GM18870 (cell line): ENCODE data around the gene FBXW4.

Experiments
- ATAC-seq: cut with Tn5 transposase; IDR thresholded peaks from one replicate; pipeline ENCODE4 v1.9.1; 2021; ENCODE audit warnings: moderate library complexity; ENCODE audit not compliant: unreplicated experiment

The FBXW4 gene, protein sequence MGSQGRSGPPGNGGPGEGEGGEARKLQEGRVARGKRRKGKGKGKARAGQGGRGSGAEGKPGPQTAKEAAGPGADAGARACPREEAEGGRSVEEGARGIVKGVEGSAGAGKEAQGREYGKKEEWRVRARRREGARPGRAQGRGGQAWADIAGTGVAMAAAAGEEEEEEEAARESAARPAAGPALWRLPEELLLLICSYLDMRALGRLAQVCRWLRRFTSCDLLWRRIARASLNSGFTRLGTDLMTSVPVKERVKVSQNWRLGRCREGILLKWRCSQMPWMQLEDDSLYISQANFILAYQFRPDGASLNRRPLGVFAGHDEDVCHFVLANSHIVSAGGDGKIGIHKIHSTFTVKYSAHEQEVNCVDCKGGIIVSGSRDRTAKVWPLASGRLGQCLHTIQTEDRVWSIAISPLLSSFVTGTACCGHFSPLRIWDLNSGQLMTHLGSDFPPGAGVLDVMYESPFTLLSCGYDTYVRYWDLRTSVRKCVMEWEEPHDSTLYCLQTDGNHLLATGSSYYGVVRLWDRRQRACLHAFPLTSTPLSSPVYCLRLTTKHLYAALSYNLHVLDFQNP

DNA sequence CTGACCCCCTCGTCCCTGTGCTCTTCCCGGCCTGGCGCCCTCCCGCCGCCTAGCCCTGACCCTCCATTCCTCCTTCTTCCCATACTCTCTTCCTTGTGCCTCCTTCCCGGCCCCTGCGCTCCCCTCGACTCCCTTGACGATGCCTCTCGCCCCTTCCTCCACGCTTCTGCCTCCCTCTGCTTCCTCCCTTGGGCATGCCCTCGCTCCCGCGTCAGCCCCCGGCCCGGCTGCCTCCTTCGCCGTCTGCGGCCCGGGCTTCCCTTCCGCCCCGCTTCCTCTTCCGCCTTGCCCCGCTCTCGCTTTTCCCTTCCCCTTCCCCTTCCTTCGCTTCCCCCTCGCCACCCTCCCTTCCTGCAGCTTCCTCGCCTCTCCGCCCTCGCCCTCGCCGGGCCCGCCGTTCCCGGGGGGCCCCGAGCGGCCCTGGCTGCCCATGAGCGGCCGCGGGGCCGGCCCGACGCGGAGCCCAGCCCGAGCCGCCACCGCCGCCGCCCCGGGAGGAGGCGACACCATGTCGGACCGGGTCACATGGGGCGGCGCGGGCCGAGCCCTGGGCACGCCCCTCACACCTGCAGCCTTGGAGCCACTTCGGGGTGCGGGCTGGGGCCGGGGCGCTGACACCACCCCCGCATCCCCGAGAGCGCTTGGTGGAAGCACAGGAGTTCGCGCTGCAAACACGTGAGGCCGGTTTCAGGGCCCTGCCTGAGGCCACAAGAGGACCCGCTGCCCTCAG is at the start of gene FBXW4:
Gene FBXW4, minus strand, starts transcription at position 497 of the 730 bp plus-strand sequence. Its CDS starts 65 bp downstream, at position 432.
- peak; percentile 18 for ATAC-seq

DNA sequence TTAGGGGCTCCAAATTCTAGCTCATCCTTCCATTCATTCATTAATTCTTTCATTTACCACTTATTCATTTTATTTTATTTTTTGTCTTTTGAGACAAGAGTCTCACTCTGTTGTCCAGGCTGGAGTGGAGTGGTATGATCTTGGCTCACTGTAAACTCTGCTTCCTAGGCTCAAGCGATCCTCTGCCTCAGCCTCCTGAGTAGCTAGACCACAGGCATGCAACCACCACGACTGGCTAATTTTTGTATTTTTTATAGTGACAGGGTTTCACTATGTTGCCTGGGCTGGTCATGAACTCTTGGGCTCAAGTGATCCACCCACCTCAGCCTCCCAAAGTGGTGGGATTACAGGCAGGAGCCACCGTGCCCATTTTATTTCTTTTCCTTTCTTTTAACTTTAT is 49.3 kb upstream of the FBXW4 start:
- no peak for ATAC-seq

DNA sequence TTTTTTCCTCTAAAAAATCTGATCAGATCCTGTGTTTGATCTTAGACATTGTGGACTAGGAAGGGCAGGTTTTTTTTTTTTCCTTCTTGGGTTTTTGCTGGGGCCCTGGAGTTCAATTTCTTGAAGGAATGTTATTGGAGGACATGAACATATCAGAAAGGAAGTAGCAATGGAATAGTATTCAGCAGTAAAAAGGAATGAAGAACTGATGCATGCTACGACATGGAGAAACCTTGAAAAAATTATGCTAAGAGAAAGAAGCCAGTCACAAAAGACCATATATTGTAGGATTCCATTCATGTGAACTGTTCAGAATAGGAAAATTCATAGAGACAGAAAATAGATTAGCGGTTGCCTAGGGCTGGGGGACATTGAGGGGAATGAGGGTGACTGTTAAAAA is 47.0 kb upstream of the FBXW4 start:
- no peak for ATAC-seq

DNA sequence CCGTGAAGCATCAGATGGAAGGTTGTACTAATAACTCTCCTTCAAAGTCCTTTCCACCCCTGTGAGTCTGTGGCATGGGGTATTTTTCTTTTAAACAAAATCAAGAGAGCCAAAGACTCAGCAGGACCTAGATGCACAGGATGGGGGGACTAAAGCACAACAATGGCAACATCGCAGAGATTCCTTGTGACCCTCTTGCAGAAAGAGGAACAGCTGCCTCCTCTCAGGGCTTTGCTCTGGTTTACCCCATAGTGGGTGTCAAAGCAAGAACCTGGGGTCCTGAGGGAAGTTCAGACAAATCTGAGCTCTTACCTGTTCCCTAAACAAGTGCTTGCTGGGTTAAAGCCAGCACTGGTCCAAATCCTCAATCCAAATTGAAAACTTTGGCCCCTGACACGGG is 41.7 kb upstream of the FBXW4 start:
- ATAC-seq, result no peak

DNA sequence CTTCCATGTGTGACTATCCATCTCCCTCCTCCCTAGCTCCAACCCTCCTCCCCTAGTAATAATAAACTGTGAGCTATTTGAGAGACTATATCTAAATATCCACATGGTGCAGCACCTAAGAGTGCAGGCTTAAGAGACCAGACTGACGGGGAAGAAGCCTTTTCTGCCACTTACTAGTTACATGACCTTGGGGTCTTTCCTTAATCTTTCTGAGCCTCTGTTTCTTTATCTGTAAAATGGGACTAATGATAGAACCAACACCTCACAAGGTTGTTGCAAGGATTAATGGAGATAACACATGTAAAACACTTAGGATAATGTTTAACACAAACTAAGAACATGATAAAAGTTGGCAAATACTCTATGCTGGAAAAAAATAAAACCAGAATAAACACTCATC is 37.1 kb upstream of the FBXW4 start:
- no peak for ATAC-seq

DNA sequence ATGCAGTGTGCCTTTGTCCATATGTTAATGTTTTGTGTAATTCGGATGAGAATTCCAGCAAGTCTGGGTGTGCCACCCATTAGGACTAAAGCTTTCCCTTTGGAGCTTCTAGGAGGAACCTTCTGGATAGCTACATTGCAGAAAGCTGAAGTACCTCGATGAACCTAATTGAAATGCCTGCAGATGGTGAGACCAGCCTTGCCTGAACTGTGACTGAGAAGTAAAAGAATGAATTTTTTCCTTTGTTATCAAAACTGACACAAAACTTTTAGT is 31.1 kb upstream of the FBXW4 start:
- ATAC-seq, result no peak

DNA sequence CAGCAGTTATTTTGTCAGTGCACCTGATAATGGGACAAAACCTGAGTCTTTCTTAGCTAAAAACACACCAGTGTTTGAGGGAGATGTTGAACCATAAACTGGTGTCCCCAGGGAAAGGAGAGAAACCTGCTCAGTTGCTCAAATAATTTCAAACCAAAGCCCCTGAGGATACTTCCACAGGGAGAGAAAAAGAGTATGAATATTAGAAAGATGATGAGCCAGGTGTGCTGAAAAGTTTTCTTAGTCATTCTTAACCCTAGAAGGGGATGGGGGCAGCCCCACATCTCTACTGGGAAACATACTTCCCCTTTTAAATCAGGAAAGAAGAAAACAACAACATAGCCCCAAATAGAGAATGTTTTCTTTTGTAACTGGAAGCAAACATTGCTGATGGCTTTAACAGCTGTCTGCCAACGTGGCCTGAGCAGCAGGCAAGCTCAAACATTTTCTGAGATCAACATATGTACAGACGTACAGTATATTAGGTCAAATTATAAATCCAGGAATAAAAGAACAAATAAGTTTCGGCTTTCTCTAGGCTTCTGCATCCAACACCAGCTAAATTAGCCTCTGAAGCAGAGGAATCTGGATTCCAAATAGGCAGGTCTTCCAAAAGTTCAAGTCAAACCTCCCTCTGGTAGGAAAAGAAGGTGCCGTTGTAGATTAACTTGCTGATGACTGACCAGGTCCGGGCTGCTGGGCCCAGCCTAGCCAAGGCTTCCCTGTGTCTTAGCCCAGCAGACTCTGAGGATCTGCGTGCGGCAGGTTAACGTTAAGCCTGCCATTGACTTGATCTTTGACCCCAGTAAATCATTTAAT is 30.5 kb upstream of the FBXW4 start:
- ATAC-seq, result no peak

DNA sequence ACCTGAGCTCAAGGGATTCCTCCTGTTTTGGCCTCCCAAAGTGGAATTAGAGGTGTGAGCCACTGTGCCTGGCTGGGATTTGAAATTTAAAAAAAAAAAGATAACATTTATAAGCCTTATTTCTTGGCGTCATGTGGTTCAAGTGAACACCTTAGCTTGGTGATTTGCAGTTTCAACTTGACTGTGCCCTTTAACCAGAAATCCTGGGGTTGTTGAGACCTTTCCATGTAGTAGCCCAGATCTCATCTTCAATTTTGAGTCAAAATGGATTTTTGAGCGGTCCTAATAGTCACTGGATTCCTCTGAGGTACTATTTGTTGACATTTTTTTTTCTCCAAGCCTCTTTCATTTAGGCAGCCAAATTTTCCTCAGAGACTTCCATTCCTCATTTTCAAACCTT is 29.5 kb upstream of the FBXW4 start:
- no peak for ATAC-seq

DNA sequence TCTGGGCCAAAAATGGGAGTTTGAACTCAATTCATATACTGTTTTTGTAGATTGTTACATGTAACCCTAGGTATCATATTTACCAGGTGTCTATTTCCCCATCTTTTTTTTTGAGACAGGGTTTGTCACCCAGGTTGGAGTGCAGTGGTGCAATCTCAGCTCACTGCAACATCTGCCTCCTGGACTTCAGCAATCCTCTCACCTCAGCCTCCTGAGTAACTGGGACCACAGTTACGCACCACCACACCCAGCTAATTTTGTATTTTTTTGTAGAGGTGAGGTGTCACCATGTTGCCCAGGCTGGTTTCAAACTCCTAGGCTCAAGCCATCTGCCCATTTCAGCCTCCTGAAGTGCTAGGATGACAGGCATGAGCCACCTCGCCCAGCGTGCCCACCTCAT is 28.2 kb upstream of the FBXW4 start:
- ATAC-seq, result no peak

DNA sequence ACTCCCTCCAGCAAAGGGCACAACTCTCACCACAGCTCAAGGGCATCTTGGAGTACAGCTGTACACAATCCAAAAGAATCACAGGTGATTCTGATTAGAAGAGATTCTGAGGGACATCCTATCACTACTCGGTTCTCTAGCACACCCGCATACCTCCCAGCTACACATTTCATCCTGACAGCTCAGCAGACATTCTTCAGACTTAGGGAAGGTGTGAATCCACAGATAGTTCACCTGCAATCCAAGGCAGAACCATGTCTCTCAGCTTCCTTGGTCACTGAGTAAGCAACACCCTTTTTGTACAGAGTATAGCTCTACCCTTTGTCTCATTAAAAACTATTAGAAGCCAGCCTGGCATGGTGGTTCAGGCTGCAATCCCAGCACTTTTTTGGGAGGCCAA is 26.8 kb upstream of the FBXW4 start:
- no peak for ATAC-seq

DNA sequence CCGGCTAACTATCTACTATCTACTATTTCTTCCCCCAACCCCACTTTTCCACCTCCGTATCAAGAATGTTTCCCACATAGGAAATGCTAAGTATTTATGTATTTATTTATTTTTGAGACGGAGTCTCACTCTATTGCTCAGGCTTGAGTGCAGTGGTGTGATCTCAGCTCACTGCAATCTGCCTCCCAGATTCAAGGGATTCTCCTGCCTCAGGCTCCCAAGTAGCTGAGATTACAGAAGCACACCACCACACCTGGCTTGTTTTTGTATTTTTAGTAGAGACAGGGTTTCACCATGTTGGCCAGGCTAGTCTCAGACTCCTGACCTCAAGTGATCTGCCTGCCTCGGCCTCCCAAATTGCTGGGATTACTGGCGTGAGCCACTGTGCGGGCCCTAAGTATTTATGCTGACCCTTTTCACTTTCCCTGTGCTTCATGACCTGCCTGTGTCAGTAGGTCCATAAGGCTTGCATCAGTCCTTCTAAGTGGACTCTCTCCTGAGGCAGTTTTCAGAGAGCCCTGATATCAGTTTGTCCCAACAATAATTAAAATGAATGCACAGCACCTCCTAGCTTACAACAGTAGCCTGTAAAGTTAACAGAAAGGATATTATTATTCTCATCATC is 25.7 kb upstream of the FBXW4 start:
- no peak for ATAC-seq

DNA sequence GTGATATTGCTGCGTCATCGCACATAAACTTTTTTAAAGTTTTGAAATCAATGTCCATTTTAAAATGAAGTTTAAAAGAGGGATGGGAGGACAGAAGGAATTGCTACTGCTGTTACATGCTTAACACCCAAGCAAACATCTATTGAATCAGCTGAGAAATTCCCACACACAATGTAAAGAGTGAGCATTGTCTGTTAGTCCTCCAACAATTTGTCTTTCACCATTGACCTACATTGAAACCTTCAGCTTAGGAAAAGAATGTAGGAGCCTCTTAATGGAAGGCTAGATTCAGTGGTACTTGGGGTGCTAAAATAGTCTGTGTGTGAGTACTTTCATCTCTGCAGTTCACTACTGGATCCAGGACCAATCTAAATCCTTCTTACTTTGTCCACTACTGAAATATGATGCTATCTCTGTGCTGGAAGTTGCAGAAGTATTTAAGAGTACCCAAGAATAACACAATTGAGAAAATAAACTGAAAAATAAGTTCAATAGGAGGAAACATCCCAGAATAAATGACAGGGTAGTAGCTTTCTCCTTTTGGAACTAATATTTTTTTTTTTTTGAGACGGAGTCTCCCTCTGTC is 23.8 kb upstream of the FBXW4 start:
- ATAC-seq, result no peak

DNA sequence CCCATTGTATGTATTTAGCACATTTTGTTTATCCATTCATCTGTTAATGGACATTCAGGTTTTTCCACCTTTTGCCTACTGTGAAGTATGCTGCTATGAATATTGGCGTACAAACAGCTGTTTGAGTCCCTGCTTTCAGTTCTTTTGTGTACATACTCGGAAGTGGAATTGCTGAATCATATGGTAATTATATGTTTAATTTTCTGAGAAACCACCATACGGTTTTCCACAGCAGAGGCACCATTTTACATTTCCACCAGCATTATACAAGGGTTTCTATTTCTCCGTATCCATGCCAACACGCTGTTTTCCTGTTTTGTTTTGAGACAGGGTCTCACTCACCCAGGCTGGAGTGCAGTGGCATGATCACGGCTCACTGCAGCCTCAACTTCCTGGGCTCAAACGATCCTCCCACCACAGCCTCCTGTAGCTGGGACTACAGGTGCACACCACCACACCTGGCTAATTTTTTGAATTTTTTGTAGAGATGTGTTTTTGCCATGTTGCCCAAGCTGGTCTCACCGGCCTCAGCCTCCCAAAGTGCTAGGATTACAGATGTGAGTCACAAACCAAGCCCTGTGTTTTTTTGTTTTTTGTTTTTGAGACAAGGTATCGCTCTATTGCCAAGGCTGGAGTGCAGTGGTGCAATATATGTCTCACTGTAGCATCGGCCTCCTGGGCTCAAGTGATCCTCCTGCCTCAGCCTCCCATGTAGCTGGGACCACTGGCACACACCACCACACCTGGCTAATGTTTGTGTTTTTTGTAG is 22.1 kb upstream of the FBXW4 start:
- ATAC-seq, result no peak

DNA sequence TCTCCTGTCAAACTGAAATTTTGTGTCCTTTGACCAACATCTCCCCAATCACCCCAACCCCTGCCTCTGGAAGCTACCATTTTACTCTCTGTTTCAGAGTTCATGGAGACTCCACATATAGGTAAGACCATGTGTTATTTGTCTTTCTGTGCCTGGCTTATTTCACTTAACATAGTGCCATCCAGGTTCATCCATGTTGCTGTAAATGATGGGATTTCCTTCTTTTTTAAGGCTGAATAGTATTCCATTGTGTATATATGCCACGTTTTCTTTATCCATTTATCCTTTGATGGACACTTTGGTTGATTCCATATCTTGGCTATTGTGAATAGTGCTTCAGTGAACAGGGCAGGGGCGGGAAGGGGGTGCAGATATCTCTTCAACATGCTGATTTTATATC is 18.0 kb upstream of the FBXW4 start:
- ATAC-seq, result no peak

DNA sequence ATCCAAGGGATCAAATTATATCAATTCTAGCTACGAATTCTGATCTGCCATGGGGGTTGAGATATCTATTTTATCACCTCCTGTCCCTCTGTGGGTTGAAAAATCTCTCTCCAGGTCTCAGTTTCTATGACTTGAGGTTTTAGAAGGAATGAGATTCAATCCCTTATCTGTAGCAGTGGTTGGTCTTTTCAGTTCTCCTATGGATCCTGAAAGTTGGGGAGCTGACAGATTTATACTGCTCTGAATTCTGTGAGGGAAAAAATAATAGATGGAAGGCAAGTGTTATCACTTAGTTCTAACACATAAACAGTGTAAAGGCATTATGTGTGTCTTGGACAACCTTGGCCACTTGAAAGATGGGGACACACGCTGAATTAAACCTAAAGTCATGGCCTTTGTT is 15.8 kb upstream of the FBXW4 start:
- no peak for ATAC-seq

DNA sequence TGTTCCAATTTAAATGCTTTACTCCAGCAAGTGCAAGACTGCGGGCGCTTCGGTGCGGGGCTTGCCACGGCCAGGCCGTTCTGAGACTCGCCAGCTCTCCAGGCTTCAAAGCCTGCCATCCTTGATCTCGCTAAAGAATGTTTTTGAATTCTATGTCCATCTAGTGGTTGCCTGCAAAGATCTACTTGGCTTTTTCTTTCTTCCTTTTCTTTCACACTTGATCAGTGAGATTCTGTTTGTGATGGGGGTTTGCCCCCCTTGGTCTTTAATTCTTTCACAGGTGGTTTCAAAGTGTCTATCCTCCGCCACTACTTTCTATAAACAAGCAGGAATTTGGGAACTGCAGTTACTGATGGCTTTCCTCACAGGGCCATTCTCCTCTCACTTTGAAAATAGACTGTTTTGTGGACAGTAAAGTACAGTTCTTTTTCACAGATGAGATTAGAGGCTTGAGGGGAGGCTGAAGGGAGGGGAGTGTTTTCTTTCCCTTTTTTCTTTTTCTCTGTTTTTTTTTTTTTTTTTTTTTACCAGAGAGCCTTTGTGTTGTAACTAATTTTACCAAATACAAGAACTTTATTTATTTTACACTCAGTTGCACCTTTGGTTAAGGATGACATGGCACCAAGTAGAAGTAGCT is 15.2 kb upstream of the FBXW4 start:
- ATAC-seq, result no peak

DNA sequence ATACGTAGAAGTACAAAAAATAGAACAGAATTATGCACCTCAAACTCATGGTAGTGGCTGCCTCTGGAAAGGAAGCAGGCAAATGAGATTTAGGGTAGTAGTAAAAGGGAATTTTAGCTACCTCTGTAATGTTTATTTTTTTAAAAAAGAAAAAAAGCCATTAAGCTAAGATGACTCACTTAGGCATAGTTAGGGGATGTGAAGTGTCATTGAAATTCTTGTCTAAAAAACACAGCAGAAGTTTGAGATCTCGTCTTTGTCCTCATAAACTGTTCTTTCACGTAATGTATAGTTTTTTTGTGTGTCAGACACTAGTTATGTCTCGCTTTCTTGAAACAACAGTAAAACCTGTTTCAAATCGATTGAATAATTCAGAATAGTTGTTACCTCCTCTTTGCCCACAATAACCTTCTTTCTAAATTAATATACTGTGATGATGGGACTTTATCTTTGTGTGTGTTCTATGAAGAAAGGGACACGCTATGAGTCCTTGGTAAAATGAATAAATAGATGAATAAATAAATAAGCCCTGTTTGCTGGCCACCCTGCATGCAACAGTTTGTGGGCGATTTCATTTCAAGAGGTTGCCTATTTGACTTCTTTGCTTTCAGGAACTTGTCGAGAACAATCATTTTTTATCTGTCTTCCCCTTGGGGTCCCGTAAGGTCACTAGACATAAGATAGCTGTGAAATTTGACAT is 14.5 kb upstream of the FBXW4 start:
- ATAC-seq, result no peak

DNA sequence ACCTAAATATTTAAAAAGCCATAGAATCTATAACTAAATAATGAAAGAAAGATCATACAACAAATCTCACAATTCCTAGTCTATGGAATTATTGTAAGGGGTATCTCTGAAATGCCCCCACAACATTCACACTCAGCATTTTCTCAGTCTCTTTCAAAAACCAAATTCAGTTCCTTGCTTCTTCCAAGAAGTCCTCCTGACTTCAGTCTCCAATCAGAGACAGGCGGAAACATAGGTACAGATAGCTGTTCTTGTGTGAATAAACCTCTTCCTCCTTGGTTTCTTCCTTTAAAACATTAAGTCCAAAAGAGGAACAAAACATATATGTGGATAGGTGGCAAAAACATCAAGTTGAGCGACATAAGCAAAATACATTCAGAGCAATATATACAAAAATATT is 13.9 kb upstream of the FBXW4 start:
- ATAC-seq, result no peak

DNA sequence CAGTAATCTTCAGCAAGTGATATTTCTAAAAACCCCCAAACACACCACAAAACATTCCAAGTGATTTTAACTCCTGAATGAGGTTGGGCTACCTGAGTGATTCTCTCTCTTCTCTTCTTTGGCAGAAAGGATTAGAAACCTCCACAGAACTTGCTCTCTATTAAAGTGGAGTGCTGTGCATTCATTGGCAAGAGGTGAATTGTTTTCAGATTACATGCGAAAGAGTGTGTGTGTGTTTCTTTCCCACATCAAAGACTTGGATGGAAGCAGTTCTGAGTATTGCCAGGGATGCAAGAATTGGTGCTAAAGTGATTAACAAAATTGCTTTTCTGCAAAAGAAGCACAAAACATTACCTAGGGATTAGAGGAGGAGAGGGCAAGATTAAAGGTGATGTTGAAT is 13.1 kb upstream of the FBXW4 start:
- ATAC-seq, result no peak
